ENCODE measurements around the gene PHACTR1. TPM values are rescaled to one million over a fixed set of nuclear protein-coding genes. Genes with fewer than 3 reads are reported as not detected.
"Not testable (repeated sequence)": the region's sequence is repeated elsewhere in the genome, so short reads cannot be mapped to it uniquely, and the experiment has no call there.

PHACTR1 gene
- total RNA-seq, 1 donor from 2014 or later: 0.49 TPM

GRCh38 chr6:13318821-13319220 lies 602.3 kb downstream of the PHACTR1 start:
- DNase-seq (ENCODE audit: extremely low spot score in 2 of 2): no peak
- no peaks in the 10 kb centered on the region for H3K4me1 ChIP-seq
- H3K9me3 ChIP-seq: no peaks in the 10 kb centered on the region
- TF ChIP-seq POLR2AphosphoS5 (IDR thresholded peaks at IDR 0.05; ENCODE audit: insufficient read depth in 1 of 2, low read depth in 1 of 2) (no peak), POLR2A (IDR thresholded peaks at IDR 0.05) (no peak), CTCF (IDR thresholded peaks at IDR 0.05) (no peak)
- H3K4me3 ChIP-seq: no peak overlapping the region
- intact Hi-C loops (cut with DNase I): no loop called here
- no peak overlapping the region for H3K27ac ChIP-seq
- H3K36me3 ChIP-seq: peaks cover 3 to 74% of the 10 kb centered on the region in 2 donors
- H3K27me3 ChIP-seq: no peaks in the 10 kb centered on the region

- no peaks in the 10 kb centered on the region for H3K4me1 ChIP-seq
- no peak overlapping the region for H3K27ac ChIP-seq
- DNase-seq (ENCODE audit: extremely low spot score in 2 of 2): no peak
- peaks cover 3 to 79% of the 10 kb centered on the region in 2 donors for H3K36me3 ChIP-seq
- H3K27me3 ChIP-seq: no peaks in the 10 kb centered on the region
- H3K9me3 ChIP-seq: no peaks in the 10 kb centered on the region
- no peak for TF ChIP-seq POLR2A (IDR thresholded peaks at IDR 0.05)
- intact Hi-C loops (cut with DNase I): no loop called here
- no peak overlapping the region for H3K4me3 ChIP-seq
Observed at GRCh38 chr6:13319891-13320564, 603.5 kb downstream of the PHACTR1 start.

- H3K4me1 ChIP-seq: peaks cover 19% of the 10 kb centered on the region
- H3K27ac ChIP-seq; H3K4me3 ChIP-seq; H3K27me3 ChIP-seq; DNase-seq (ENCODE audit: extremely low spot score in 2 of 2); intact Hi-C loops (cut with DNase I); H3K9me3 ChIP-seq: not testable (repeated sequence)
- H3K36me3 ChIP-seq: peaks cover 0 to 27% of the 10 kb centered on the region in 2 donors
Observed at GRCh38 chr6:13326031-13326586, 609.5 kb downstream of the PHACTR1 start.

GRCh38 chr6:13327691-13328075 lies 611.1 kb downstream of the PHACTR1 start:
- DNase-seq (ENCODE audit: extremely low spot score in 2 of 2): no peak
- peak overlapping the region; percentile 58 to 82 for H3K4me3 ChIP-seq
- peak overlapping the region; percentile 80 for H3K27ac ChIP-seq
- intact Hi-C loops (cut with DNase I): no loop called here
- peaks cover 0 to 17% of the 10 kb centered on the region in 2 donors for H3K36me3 ChIP-seq
- H3K9me3 ChIP-seq: no peaks in the 10 kb centered on the region
- no peaks in the 10 kb centered on the region for H3K27me3 ChIP-seq
- no peak for TF ChIP-seq POLR2A (IDR thresholded peaks at IDR 0.05)
- TF ChIP-seq POLR2AphosphoS5 (IDR thresholded peaks at IDR 0.05; ENCODE audit: insufficient read depth in 1 of 2, low read depth in 1 of 2): no peak
- TF ChIP-seq CTCF (IDR thresholded peaks at IDR 0.05): no peak
- peaks cover 19% of the 10 kb centered on the region for H3K4me1 ChIP-seq

- intact Hi-C loops (cut with DNase I): no loop called here
- Histone ChIP-seq H3K9me3 (no peaks in the 10 kb centered on the region), H3K27ac (peak within 1 kb of the TSS; percentile 80), H3K4me3 (peak within 1 kb of the TSS; percentile 58 to 82), H3K4me1 (peaks cover 19% of the 10 kb centered on the region), H3K36me3 (peaks cover 0 to 13% of the 10 kb centered on the region in 2 donors), H3K27me3 (no peaks in the 10 kb centered on the region)
- DNase-seq (ENCODE audit: extremely low spot score in 2 of 2): peak in 1 of 2 donors; percentile 90
- TF ChIP-seq POLR2A (IDR thresholded peaks at IDR 0.05): peak in 1 of 2 donors; percentile 86
- TF ChIP-seq CTCF (IDR thresholded peaks at IDR 0.05): no peak
- TF ChIP-seq POLR2AphosphoS5 (IDR thresholded peaks at IDR 0.05; ENCODE audit: insufficient read depth in 1 of 2, low read depth in 1 of 2): peak; percentile 21 to 83
Observed at GRCh38 chr6:13328076-13328874, 611.7 kb downstream of the PHACTR1 start, which contains the start of gene TBC1D7. TBC1D7 (minus strand) TSS chr6:13328537; CDS start chr6:13326898, 1,639 bp downstream.
